ENCODE data around the gene MEN1. TPM values are rescaled to one million over a fixed set of nuclear protein-coding genes. Genes with fewer than 3 reads are reported as not detected.

MEN1 gene
- total RNA-seq, 2 donors from 2014 or later, result 27.9 to 45.5 TPM

DNA sequence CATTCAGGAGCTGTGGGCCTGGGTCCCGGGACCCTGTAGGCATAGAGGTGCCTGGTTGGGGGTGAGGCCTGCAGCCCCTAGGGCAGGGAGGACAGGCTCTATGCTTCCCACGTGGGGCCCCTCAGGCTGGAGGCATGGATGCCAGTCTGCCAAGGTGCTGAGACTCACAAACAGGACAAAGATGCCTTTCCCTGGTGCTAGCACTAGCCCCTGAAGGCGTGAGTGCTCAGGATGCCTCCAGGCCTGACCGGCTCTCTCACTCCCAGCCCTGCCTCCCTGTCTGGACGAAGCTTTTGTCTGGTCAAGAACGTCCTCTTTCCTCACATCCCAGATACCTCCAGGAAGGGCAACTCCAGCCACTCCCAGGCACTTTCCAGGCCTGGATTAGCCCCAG lies 32.0 kb upstream of the MEN1 start:
- Histone ChIP-seq H3K4me1 (replicated peaks) (peaks cover 10% of the 10 kb centered on the region), H3K27ac (peak overlapping the region; percentile 89 to 90), H3K4me3 (peak overlapping the region in 1 of 2 donors; percentile 65), H3K36me3 (peaks cover 0 to 4% of the 10 kb centered on the region in 2 donors), H3K27me3 (replicated peaks; ENCODE audit: insufficient read depth) (no peaks in the 10 kb centered on the region), H3K9me3 (no peaks in the 10 kb centered on the region)
- DNase-seq (ENCODE audit: low spot score), result no peak
- TF ChIP-seq CTCF (IDR thresholded peaks at IDR 0.05), result no peak
- no peak for TF ChIP-seq POLR2A (IDR thresholded peaks at IDR 0.05)
- TF ChIP-seq POLR2AphosphoS5 (IDR thresholded peaks at IDR 0.05), result no peak
- intact Hi-C loops (cut with DNase I), result no loop called here
- WGBS, result 37% methylated on average over 6 of the region's 6 CpGs

GRCh38 chr11:64841592-64842365 lies 31.4 kb upstream of the MEN1 start:
- H3K27me3 ChIP-seq (replicated peaks; ENCODE audit: insufficient read depth), result no peaks in the 10 kb centered on the region
- H3K4me1 ChIP-seq (replicated peaks), result peaks cover 10% of the 10 kb centered on the region
- H3K36me3 ChIP-seq, result peaks cover 0 to 4% of the 10 kb centered on the region in 2 donors
- peak overlapping the region; percentile 89 to 90 for H3K27ac ChIP-seq
- TF ChIP-seq POLR2AphosphoS5 (IDR thresholded peaks at IDR 0.05), result no peak
- intact Hi-C loops (cut with DNase I), result no loop called here
- peak; percentile 57 for DNase-seq (ENCODE audit: low spot score)
- no peaks in the 10 kb centered on the region for H3K9me3 ChIP-seq
- H3K4me3 ChIP-seq, result peak overlapping the region in 1 of 2 donors; percentile 65
- 60% methylated on average over 15 of the region's 15 CpGs for WGBS

DNA sequence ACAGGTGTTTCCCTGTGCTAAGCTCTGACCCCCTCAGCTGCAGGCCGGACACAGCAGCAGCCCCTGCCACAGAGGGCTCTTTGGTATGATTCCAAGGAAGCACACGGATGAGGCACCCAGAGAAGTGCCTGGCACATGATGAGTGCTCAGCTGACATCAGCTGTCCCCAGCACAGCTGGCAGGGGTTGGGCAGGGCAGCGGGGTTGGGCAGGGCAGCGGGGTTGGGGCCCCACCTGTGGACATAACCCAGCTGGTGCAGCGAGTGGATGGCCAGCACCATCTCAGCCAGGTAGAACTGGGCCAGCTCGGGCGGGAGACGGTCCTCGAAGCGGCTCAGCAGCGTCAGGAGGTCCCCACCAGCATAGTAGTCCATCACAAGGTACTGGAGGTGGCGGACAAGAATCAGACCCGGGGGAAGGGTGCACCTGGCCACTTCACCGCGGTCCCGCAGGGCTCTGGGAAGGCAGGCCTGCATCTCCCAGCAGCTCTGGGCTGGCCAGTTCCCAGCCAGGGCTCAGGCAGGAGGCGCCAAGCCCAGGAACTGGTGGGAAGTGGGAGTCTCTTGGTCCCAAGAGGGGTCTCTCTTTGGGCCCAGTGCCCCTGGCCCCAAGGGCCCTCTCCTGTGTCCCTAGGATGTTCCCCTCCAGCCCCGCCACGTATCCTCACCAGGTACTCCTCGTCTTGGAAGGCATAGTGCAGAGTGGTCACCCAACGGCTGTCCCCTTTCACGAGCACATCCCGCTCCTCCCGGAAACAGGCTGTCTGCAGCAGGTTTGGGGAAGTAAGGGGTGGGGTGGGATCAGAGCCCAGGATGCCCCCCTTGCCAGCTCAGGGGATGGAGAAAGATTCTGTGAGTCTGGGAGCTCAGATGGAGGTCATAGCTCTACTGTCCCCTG lies 29.8 kb upstream of the MEN1 start:
- no peak overlapping the region for H3K27ac ChIP-seq
- H3K9me3 ChIP-seq, result no peaks in the 10 kb centered on the region
- WGBS, result 90% methylated on average over 24 of the region's 24 CpGs

GRCh38 chr11:64839335-64839734 lies 29.0 kb upstream of the MEN1 start:
- Histone ChIP-seq H3K27ac (no peak overlapping the region), H3K9me3 (no peaks in the 10 kb centered on the region), H3K27me3 (replicated peaks; ENCODE audit: insufficient read depth) (no peaks in the 10 kb centered on the region), H3K36me3 (peaks cover 0 to 4% of the 10 kb centered on the region in 2 donors), H3K4me3 (no peak overlapping the region), H3K4me1 (replicated peaks) (peaks cover 10% of the 10 kb centered on the region)
- 88% methylated on average over 13 of the region's 13 CpGs for WGBS
- no peak for DNase-seq (ENCODE audit: low spot score)
- no peak for TF ChIP-seq CTCF (IDR thresholded peaks at IDR 0.05)
- no peak for TF ChIP-seq POLR2A (IDR thresholded peaks at IDR 0.05)
- TF ChIP-seq POLR2AphosphoS5 (IDR thresholded peaks at IDR 0.05), result no peak
- intact Hi-C loops (cut with DNase I), result no loop called here

More for the DNA sequence above, 29.8 kb upstream of the MEN1 start:
- DNase-seq (ENCODE audit: low spot score), result no peak
- TF ChIP-seq POLR2A (IDR thresholded peaks at IDR 0.05) (no peak), POLR2AphosphoS5 (IDR thresholded peaks at IDR 0.05) (no peak), CTCF (IDR thresholded peaks at IDR 0.05) (no peak)
- intact Hi-C loops (cut with DNase I), result no loop called here
- Histone ChIP-seq H3K36me3 (peaks cover 0 to 4% of the 10 kb centered on the region in 2 donors), H3K4me3 (no peak overlapping the region), H3K4me1 (replicated peaks) (peaks cover 10% of the 10 kb centered on the region), H3K27me3 (replicated peaks; ENCODE audit: insufficient read depth) (no peaks in the 10 kb centered on the region)

- TF ChIP-seq POLR2AphosphoS5 (IDR thresholded peaks at IDR 0.05), result no peak
- TF ChIP-seq POLR2A (IDR thresholded peaks at IDR 0.05), result no peak
- TF ChIP-seq CTCF (IDR thresholded peaks at IDR 0.05), result no peak
- H3K27ac ChIP-seq, result no peak overlapping the region
- intact Hi-C loops (cut with DNase I), result no loop called here
- H3K4me1 ChIP-seq (replicated peaks), result peaks cover 10% of the 10 kb centered on the region
- H3K27me3 ChIP-seq (replicated peaks; ENCODE audit: insufficient read depth), result no peaks in the 10 kb centered on the region
- no peak for DNase-seq (ENCODE audit: low spot score)
- no peak overlapping the region for H3K4me3 ChIP-seq
- H3K9me3 ChIP-seq, result no peaks in the 10 kb centered on the region
- WGBS, result 91% methylated on average over 28 of the region's 28 CpGs
- peaks cover 0 to 4% of the 10 kb centered on the region in 2 donors for H3K36me3 ChIP-seq
Observed at GRCh38 chr11:64838600-64839334, 28.4 kb upstream of the MEN1 start.
